ENCODE data around the gene MEF2A.

DNA sequence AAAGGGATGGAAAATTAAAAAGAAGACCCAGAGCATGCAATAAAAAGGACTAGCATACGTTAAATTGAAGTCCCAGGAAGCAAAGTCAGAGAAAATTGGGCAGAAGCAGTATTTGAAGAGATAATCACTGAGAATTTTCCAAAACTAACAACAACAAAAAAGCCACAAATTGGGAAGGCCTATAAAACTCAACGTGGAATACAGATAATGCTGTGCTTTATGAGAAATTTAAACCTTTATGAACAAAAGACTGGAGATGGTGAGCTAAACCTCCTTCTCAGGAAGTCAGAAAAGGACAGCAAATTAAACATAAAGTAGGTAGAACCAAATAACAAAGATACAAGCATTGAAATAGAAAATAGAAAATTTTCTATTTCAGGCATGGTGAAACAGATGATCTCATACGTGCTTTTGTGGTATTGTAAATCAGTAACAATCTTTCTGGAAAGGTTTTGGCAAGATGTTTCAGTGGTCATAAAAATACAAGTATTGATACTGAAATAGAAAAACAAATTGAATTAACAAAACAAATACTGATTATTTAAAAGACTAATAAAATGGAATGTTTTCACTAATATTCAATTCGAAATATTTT is 111.9 kb downstream of the MEF2A start:
- TF ChIP-seq POLR2AphosphoS5 (IDR thresholded peaks at IDR 0.05; ENCODE audit: low read depth, low read length) (no peak), POLR2A (IDR thresholded peaks at IDR 0.05; ENCODE audit: low read depth, low read length) (no peak), TAF1 (IDR thresholded peaks at IDR 0.05; ENCODE audit: low read depth, low read length) (no peak)
